ENCODE results near the gene TRPC6.

TRPC6 gene

GRCh38 chr11:101577461-101577860 is 6.3 kb downstream of the TRPC6 start:
- Histone ChIP-seq H3K27me3 (ENCODE audit: low read depth, low read length) (peaks cover under 1% of the 10 kb centered on the region), H3K4me1 (ENCODE audit: control insufficient read depth in 1 of 2, insufficient read depth in 2 of 2, low read length in 2 of 2) (no peaks in the 10 kb centered on the region)

GRCh38 chr11:101576456-101576855 is 7.4 kb downstream of the TRPC6 start:
- Histone ChIP-seq H3K4me3 (ENCODE audit: low read depth in 1 of 2, low read length in 2 of 2) (no peak overlapping the region), H3K27ac (ENCODE audit: low read length) (no peak overlapping the region), H3K4me1 (ENCODE audit: control insufficient read depth in 1 of 2, insufficient read depth in 2 of 2, low read length in 2 of 2) (no peaks in the 10 kb centered on the region), H3K36me3 (ENCODE audit: control insufficient read depth in 1 of 2, insufficient read depth in 2 of 2, low read length in 2 of 2) (no peaks in the 10 kb centered on the region), H3K9me3 (ENCODE audit: control insufficient read depth in 1 of 2, low read length in 2 of 2) (no peaks in the 10 kb centered on the region), H3K27me3 (ENCODE audit: low read depth, low read length) (no peaks in the 10 kb centered on the region)

More at GRCh38 chr11:101577461-101577860, 6.3 kb downstream of the TRPC6 start:
- Histone ChIP-seq H3K9me3 (ENCODE audit: control insufficient read depth in 1 of 2, low read length in 2 of 2) (no peaks in the 10 kb centered on the region), H3K36me3 (ENCODE audit: control insufficient read depth in 1 of 2, insufficient read depth in 2 of 2, low read length in 2 of 2) (no peaks in the 10 kb centered on the region), H3K4me3 (ENCODE audit: low read depth in 1 of 2, low read length in 2 of 2) (no peak overlapping the region), H3K27ac (ENCODE audit: low read length) (no peak overlapping the region)

- Histone ChIP-seq H3K9me3 (ENCODE audit: control insufficient read depth in 1 of 2, low read length in 2 of 2) (no peaks in the 10 kb centered on the region), H3K27me3 (ENCODE audit: low read depth, low read length) (no peaks in the 10 kb centered on the region), H3K4me3 (ENCODE audit: low read depth in 1 of 2, low read length in 2 of 2) (no peak overlapping the region), H3K27ac (ENCODE audit: low read length) (no peak overlapping the region), H3K4me1 (ENCODE audit: control insufficient read depth in 1 of 2, insufficient read depth in 2 of 2, low read length in 2 of 2) (no peaks in the 10 kb centered on the region), H3K36me3 (ENCODE audit: control insufficient read depth in 1 of 2, insufficient read depth in 2 of 2, low read length in 2 of 2) (no peaks in the 10 kb centered on the region)
Measured at GRCh38 chr11:101574886-101575285, 8.9 kb downstream of the TRPC6 start.

GRCh38 chr11:101567071-101567470 is 16.7 kb downstream of the TRPC6 start:
- Histone ChIP-seq H3K9me3 (ENCODE audit: control insufficient read depth in 1 of 2, low read length in 2 of 2) (no peaks in the 10 kb centered on the region), H3K4me3 (ENCODE audit: low read depth in 1 of 2, low read length in 2 of 2) (no peak overlapping the region), H3K4me1 (ENCODE audit: control insufficient read depth in 1 of 2, insufficient read depth in 2 of 2, low read length in 2 of 2) (no peaks in the 10 kb centered on the region), H3K27ac (ENCODE audit: low read length) (no peak overlapping the region), H3K27me3 (ENCODE audit: low read depth, low read length) (no peaks in the 10 kb centered on the region), H3K36me3 (ENCODE audit: control insufficient read depth in 1 of 2, insufficient read depth in 2 of 2, low read length in 2 of 2) (no peaks in the 10 kb centered on the region)

- no peak overlapping the region for H3K4me3 ChIP-seq (ENCODE audit: low read depth in 1 of 2, low read length in 2 of 2)
- H3K36me3 ChIP-seq (ENCODE audit: control insufficient read depth in 1 of 2, insufficient read depth in 2 of 2, low read length in 2 of 2), result no peaks in the 10 kb centered on the region
- H3K9me3 ChIP-seq (ENCODE audit: control insufficient read depth in 1 of 2, low read length in 2 of 2), result no peaks in the 10 kb centered on the region
- H3K27ac ChIP-seq (ENCODE audit: low read length), result no peak overlapping the region
- no peaks in the 10 kb centered on the region for H3K27me3 ChIP-seq (ENCODE audit: low read depth, low read length)
- no peaks in the 10 kb centered on the region for H3K4me1 ChIP-seq (ENCODE audit: control insufficient read depth in 1 of 2, insufficient read depth in 2 of 2, low read length in 2 of 2)
Measured at GRCh38 chr11:101566626-101567025, 17.2 kb downstream of the TRPC6 start.

GRCh38 chr11:101563166-101563565 is 20.6 kb downstream of the TRPC6 start:
- Histone ChIP-seq H3K27me3 (ENCODE audit: low read depth, low read length) (no peaks in the 10 kb centered on the region), H3K4me3 (ENCODE audit: low read depth in 1 of 2, low read length in 2 of 2) (no peak overlapping the region), H3K4me1 (ENCODE audit: control insufficient read depth in 1 of 2, insufficient read depth in 2 of 2, low read length in 2 of 2) (no peaks in the 10 kb centered on the region), H3K9me3 (ENCODE audit: control insufficient read depth in 1 of 2, low read length in 2 of 2) (no peaks in the 10 kb centered on the region), H3K36me3 (ENCODE audit: control insufficient read depth in 1 of 2, insufficient read depth in 2 of 2, low read length in 2 of 2) (no peaks in the 10 kb centered on the region), H3K27ac (ENCODE audit: low read length) (no peak overlapping the region)

GRCh38 chr11:101555366-101555765 is 28.4 kb downstream of the TRPC6 start:
- H3K27ac ChIP-seq (ENCODE audit: low read length), result no peak overlapping the region
- no peaks in the 10 kb centered on the region for H3K27me3 ChIP-seq (ENCODE audit: low read depth, low read length)
- H3K4me3 ChIP-seq (ENCODE audit: low read depth in 1 of 2, low read length in 2 of 2), result no peak overlapping the region
- H3K9me3 ChIP-seq (ENCODE audit: control insufficient read depth in 1 of 2, low read length in 2 of 2), result no peaks in the 10 kb centered on the region
- peaks cover 0 to 12% of the 10 kb centered on the region in 2 donors for H3K4me1 ChIP-seq (ENCODE audit: control insufficient read depth in 1 of 2, insufficient read depth in 2 of 2, low read length in 2 of 2)
- H3K36me3 ChIP-seq (ENCODE audit: control insufficient read depth in 1 of 2, insufficient read depth in 2 of 2, low read length in 2 of 2), result no peaks in the 10 kb centered on the region

GRCh38 chr11:101553891-101554292 is 29.9 kb downstream of the TRPC6 start:
- no peak overlapping the region for H3K27ac ChIP-seq (ENCODE audit: low read length)
- H3K4me3 ChIP-seq (ENCODE audit: low read depth in 1 of 2, low read length in 2 of 2), result no peak overlapping the region
- H3K27me3 ChIP-seq (ENCODE audit: low read depth, low read length), result no peaks in the 10 kb centered on the region
- no peaks in the 10 kb centered on the region for H3K9me3 ChIP-seq (ENCODE audit: control insufficient read depth in 1 of 2, low read length in 2 of 2)
- H3K4me1 ChIP-seq (ENCODE audit: control insufficient read depth in 1 of 2, insufficient read depth in 2 of 2, low read length in 2 of 2), result peaks cover 0 to 12% of the 10 kb centered on the region in 2 donors
- H3K36me3 ChIP-seq (ENCODE audit: control insufficient read depth in 1 of 2, insufficient read depth in 2 of 2, low read length in 2 of 2), result no peaks in the 10 kb centered on the region

- no peaks in the 10 kb centered on the region for H3K36me3 ChIP-seq (ENCODE audit: control insufficient read depth in 1 of 2, insufficient read depth in 2 of 2, low read length in 2 of 2)
- H3K27ac ChIP-seq (ENCODE audit: low read length), result no peak overlapping the region
- H3K4me1 ChIP-seq (ENCODE audit: control insufficient read depth in 1 of 2, insufficient read depth in 2 of 2, low read length in 2 of 2), result peaks cover 0 to 12% of the 10 kb centered on the region in 2 donors
- H3K27me3 ChIP-seq (ENCODE audit: low read depth, low read length), result no peaks in the 10 kb centered on the region
- H3K9me3 ChIP-seq (ENCODE audit: control insufficient read depth in 1 of 2, low read length in 2 of 2), result no peaks in the 10 kb centered on the region
- no peak overlapping the region for H3K4me3 ChIP-seq (ENCODE audit: low read depth in 1 of 2, low read length in 2 of 2)
Measured at GRCh38 chr11:101552888-101553287, 30.9 kb downstream of the TRPC6 start.

- Histone ChIP-seq H3K27ac (ENCODE audit: low read length) (no peak overlapping the region), H3K36me3 (ENCODE audit: control insufficient read depth in 1 of 2, insufficient read depth in 2 of 2, low read length in 2 of 2) (no peaks in the 10 kb centered on the region)
Measured at GRCh38 chr11:101528541-101528940, 55.3 kb downstream of the TRPC6 start.

GRCh38 chr11:101523634-101524260 is 60.1 kb downstream of the TRPC6 start:
- no peaks in the 10 kb centered on the region for H3K9me3 ChIP-seq (ENCODE audit: control insufficient read depth in 1 of 2, low read length in 2 of 2)
- no peaks in the 10 kb centered on the region for H3K27me3 ChIP-seq (ENCODE audit: low read depth, low read length)
- H3K36me3 ChIP-seq (ENCODE audit: control insufficient read depth in 1 of 2, insufficient read depth in 2 of 2, low read length in 2 of 2), result no peaks in the 10 kb centered on the region
- H3K4me3 ChIP-seq (ENCODE audit: low read depth in 1 of 2, low read length in 2 of 2), result no peak overlapping the region
- H3K4me1 ChIP-seq (ENCODE audit: control insufficient read depth in 1 of 2, insufficient read depth in 2 of 2, low read length in 2 of 2), result no peaks in the 10 kb centered on the region
- no peak overlapping the region for H3K27ac ChIP-seq (ENCODE audit: low read length)

More at GRCh38 chr11:101528541-101528940, 55.3 kb downstream of the TRPC6 start:
- Histone ChIP-seq H3K27me3 (ENCODE audit: low read depth, low read length) (no peaks in the 10 kb centered on the region), H3K4me1 (ENCODE audit: control insufficient read depth in 1 of 2, insufficient read depth in 2 of 2, low read length in 2 of 2) (no peaks in the 10 kb centered on the region), H3K9me3 (ENCODE audit: control insufficient read depth in 1 of 2, low read length in 2 of 2) (no peaks in the 10 kb centered on the region), H3K4me3 (ENCODE audit: low read depth in 1 of 2, low read length in 2 of 2) (no peak overlapping the region)

- H3K4me1 ChIP-seq (ENCODE audit: control insufficient read depth in 1 of 2, insufficient read depth in 2 of 2, low read length in 2 of 2), result no peaks in the 10 kb centered on the region
- no peaks in the 10 kb centered on the region for H3K27me3 ChIP-seq (ENCODE audit: low read depth, low read length)
- no peaks in the 10 kb centered on the region for H3K36me3 ChIP-seq (ENCODE audit: control insufficient read depth in 1 of 2, insufficient read depth in 2 of 2, low read length in 2 of 2)
Measured at GRCh38 chr11:101523193-101523592, 60.6 kb downstream of the TRPC6 start.

More at GRCh38 chr11:101523193-101523592, 60.6 kb downstream of the TRPC6 start:
- H3K27ac ChIP-seq (ENCODE audit: low read length), result no peak overlapping the region
- no peak overlapping the region for H3K4me3 ChIP-seq (ENCODE audit: low read depth in 1 of 2, low read length in 2 of 2)
- no peaks in the 10 kb centered on the region for H3K9me3 ChIP-seq (ENCODE audit: control insufficient read depth in 1 of 2, low read length in 2 of 2)

Measured in muscle layer of duodenum (tissue), 2 donors.